Measurements from ENCODE around the gene GLI3. TPM values are rescaled to one million over a fixed set of nuclear protein-coding genes. Genes with fewer than 3 reads are reported as not detected.

GLI3 gene
- total and polyA plus RNA-seq, 11 donors = 0.50 to 14.4 (median 5.7) TPM

GRCh38 chr7:42208572-42208971 lies 28.4 kb downstream of the GLI3 start:
- no peak for ATAC-seq
- DNase-seq = no peak
- Histone ChIP-seq H3K36me3 (no peaks in the 10 kb centered on the region), H3K27me3 (no peaks in the 10 kb centered on the region), H3K27ac (peak overlapping the region in 1 of 12 donors; percentile 7), H3K9me3 (no peaks in the 10 kb centered on the region), H3K4me3 (no peak overlapping the region), H3K4me1 (peaks cover 0 to 4% (median 0%) of the 10 kb centered on the region in 12 donors)
- intact Hi-C loops (cut with DNase I) = no loop called here
- no peak for TF ChIP-seq POLR2A (IDR thresholded peaks at IDR 0.05)
- TF ChIP-seq CTCF (IDR thresholded peaks at IDR 0.05) = no peak

GRCh38 chr7:42207420-42207819 lies 29.6 kb downstream of the GLI3 start:
- 91 to 98% (median 91%) methylated on average over 2 of the region's 2 CpGs for WGBS, 4 donors
- Histone ChIP-seq H3K4me1 (peaks cover 0 to 4% (median 0%) of the 10 kb centered on the region in 12 donors), H3K4me3 (no peak overlapping the region), H3K36me3 (no peaks in the 10 kb centered on the region), H3K27ac (no peak overlapping the region), H3K9me3 (peaks cover 0 to 4% (median 0%) of the 10 kb centered on the region in 12 donors), H3K27me3 (no peaks in the 10 kb centered on the region)
- DNase-seq (no peak), ATAC-seq (no peak)
- intact Hi-C loops (cut with DNase I) = no loop called here
- TF ChIP-seq CTCF (IDR thresholded peaks at IDR 0.05) (no peak), POLR2A (IDR thresholded peaks at IDR 0.05) (no peak)

- TF ChIP-seq POLR2A (IDR thresholded peaks at IDR 0.05) = no peak
- no peak for TF ChIP-seq CTCF (IDR thresholded peaks at IDR 0.05)
- Histone ChIP-seq H3K4me1 (no peaks in the 10 kb centered on the region), H3K36me3 (no peaks in the 10 kb centered on the region), H3K9me3 (peaks cover 0 to 4% (median 0%) of the 10 kb centered on the region in 12 donors), H3K27ac (no peak overlapping the region), H3K27me3 (no peaks in the 10 kb centered on the region), H3K4me3 (no peak overlapping the region)
- intact Hi-C loops (cut with DNase I) = no loop called here
- no peak for DNase-seq
- no peak for ATAC-seq
Measured at GRCh38 chr7:42203336-42203735, 33.7 kb downstream of the GLI3 start.

- H3K4me1 ChIP-seq = no peaks in the 10 kb centered on the region
- DNase-seq = no peak
- 94 to 98% (median 97%) methylated on average over 4 of the region's 4 CpGs for WGBS, 4 donors
- H3K9me3 ChIP-seq = peaks cover 0 to 4% (median 0%) of the 10 kb centered on the region in 12 donors
- no peaks in the 10 kb centered on the region for H3K36me3 ChIP-seq
- H3K4me3 ChIP-seq = no peak overlapping the region
- intact Hi-C loops (cut with DNase I) = no loop called here
- ATAC-seq = no peak
- no peaks in the 10 kb centered on the region for H3K27me3 ChIP-seq
- TF ChIP-seq CTCF (IDR thresholded peaks at IDR 0.05) (no peak), POLR2A (IDR thresholded peaks at IDR 0.05) (no peak)
- H3K27ac ChIP-seq = no peak overlapping the region
Measured at GRCh38 chr7:42202601-42203000, 34.4 kb downstream of the GLI3 start.

Data from heart left ventricle (tissue), 16 donors.